NCI-H2029 treated with DMSO at 0.1 percent for 48 hours (cell line): ENCODE data around the gene CARD8.
"Not testable (repeated sequence)": the region's sequence is repeated elsewhere in the genome, so short reads cannot be mapped to it uniquely, and the experiment has no call there.

Source experiments
- DNase-seq: peaks from one replicate; lab custom pipeline; 2025; lab: John Stamatoyannopoulos, UW

Gene CARD8

GRCh38 chr19:48260359-48260714 lies 4.6 kb upstream of the CARD8 start:
- not testable (repeated sequence) for DNase-seq

- not testable (repeated sequence) for DNase-seq
Observed at GRCh38 chr19:48258992-48259391, 3.3 kb upstream of the CARD8 start.

- no peak for DNase-seq
Observed at GRCh38 chr19:48258350-48258749, 2.6 kb upstream of the CARD8 start.

- DNase-seq = no peak
Observed at GRCh38 chr19:48254529-48254970, 1.2 kb downstream of the CARD8 start.

- DNase-seq = no peak
Observed at GRCh38 chr19:48253999-48254398, 1.7 kb downstream of the CARD8 start.

- no peak for DNase-seq
Observed at GRCh38 chr19:48252609-48253008, 3.1 kb downstream of the CARD8 start.

GRCh38 chr19:48250290-48251025 lies 5.3 kb downstream of the CARD8 start:
- no peak for DNase-seq

- DNase-seq = no peak
Observed at GRCh38 chr19:48249502-48250014, 6.2 kb downstream of the CARD8 start.

- no peak for DNase-seq
Observed at GRCh38 chr19:48248081-48248833, 7.5 kb downstream of the CARD8 start.

GRCh38 chr19:48247212-48247611 lies 8.5 kb downstream of the CARD8 start:
- DNase-seq = no peak

GRCh38 chr19:48246101-48246500 lies 9.6 kb downstream of the CARD8 start:
- DNase-seq = no peak

GRCh38 chr19:48244281-48244680 lies 11.4 kb downstream of the CARD8 start:
- DNase-seq = no peak

GRCh38 chr19:48241771-48242170 lies 13.9 kb downstream of the CARD8 start:
- not testable (repeated sequence) for DNase-seq

- no peak for DNase-seq
Observed at GRCh38 chr19:48239582-48240141, 16.1 kb downstream of the CARD8 start.

GRCh38 chr19:48239120-48239519 lies 16.6 kb downstream of the CARD8 start:
- DNase-seq = no peak

GRCh38 chr19:48237057-48237456 lies 18.7 kb downstream of the CARD8 start:
- no peak for DNase-seq

GRCh38 chr19:48230555-48231129 lies 25.1 kb downstream of the CARD8 start:
- DNase-seq = no peak

- no peak for DNase-seq
Observed at GRCh38 chr19:48221628-48222027, 34.1 kb downstream of the CARD8 start.

- DNase-seq = not testable (repeated sequence)
Observed at GRCh38 chr19:48220784-48221183, 34.9 kb downstream of the CARD8 start.

GRCh38 chr19:48218997-48219396 lies 36.7 kb downstream of the CARD8 start:
- no peak for DNase-seq

- no peak for DNase-seq
Observed at GRCh38 chr19:48216933-48217332, 38.8 kb downstream of the CARD8 start.

GRCh38 chr19:48213959-48214358 lies 41.8 kb downstream of the CARD8 start:
- DNase-seq = no peak

- no peak for DNase-seq
Observed at GRCh38 chr19:48210005-48210404, 45.7 kb downstream of the CARD8 start.
